ENCODE data around the gene SEPSECS.

DNA sequence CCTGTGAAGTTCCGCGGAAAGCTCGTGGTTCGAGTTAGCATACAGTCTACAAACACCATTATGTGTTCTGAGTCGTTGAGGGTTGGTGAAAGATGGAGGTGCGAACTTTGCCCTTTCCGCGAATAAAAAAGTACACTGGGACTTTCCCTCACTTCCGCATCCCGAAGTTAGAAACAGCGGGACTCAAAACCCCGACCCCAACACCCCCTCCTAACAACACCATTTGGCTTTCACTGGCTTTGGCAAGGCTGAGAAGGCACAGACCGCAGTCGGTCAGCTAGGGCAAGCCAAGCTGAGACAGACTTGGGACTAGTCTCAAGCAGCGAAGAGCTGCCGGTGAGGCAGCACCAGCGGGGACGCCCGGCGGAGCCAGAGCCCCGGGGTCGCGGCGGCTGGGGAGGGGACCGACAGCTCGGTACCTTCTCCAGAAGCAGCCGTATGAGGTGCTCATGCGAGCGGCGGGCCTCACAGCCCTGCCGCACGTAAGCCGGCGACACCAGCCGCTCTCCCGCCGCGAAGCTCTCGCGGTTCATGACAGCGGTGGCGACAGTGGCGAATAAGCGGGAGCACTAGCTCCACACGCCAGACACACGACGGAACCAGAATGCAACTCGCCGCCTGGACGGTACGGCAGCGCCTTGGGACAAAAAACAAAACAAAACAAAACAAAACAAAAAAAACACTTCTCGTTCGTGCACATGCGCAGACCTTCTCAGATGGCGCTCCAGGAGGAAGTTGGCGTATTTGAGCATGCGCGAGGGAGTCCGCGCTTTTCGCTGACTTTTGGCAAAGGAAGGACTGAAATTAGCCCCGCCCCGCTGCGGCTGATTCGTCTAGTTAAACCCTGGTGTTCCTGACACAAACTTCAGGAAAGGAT is at the start of gene SEPSECS:
- TF ChIP-seq ZNF354C (tag by site-specific recombination; IDR thresholded peaks at IDR 0.05; ENCODE audit: borderline replicate concordance, low read depth) (no peak), ZNF146 (tag by site-specific recombination; IDR thresholded peaks at IDR 0.05) (no peak), ZNF184 (tag by site-specific recombination; IDR thresholded peaks at IDR 0.05) (no peak), ZNF677 (tag by site-specific recombination; IDR thresholded peaks at IDR 0.05) (no peak), ZBTB8A (tag by site-specific recombination; IDR thresholded peaks at IDR 0.05) (no peak), ZNF24 (tag by site-specific recombination; IDR thresholded peaks at IDR 0.05) (no peak), ZNF596 (tag by site-specific recombination; IDR thresholded peaks at IDR 0.05) (no peak), ZNF623 (tag by site-specific recombination; IDR thresholded peaks at IDR 0.05) (no peak), ZNF175 (tag by site-specific recombination; IDR thresholded peaks at IDR 0.05) (no peak), ZNF701 (tag by site-specific recombination; IDR thresholded peaks at IDR 0.05) (no peak), ZBTB7A (tag by site-specific recombination; IDR thresholded peaks at IDR 0.05; ENCODE audit: low read depth) (no peak)
- TF ChIP-seq, protein P1, sequence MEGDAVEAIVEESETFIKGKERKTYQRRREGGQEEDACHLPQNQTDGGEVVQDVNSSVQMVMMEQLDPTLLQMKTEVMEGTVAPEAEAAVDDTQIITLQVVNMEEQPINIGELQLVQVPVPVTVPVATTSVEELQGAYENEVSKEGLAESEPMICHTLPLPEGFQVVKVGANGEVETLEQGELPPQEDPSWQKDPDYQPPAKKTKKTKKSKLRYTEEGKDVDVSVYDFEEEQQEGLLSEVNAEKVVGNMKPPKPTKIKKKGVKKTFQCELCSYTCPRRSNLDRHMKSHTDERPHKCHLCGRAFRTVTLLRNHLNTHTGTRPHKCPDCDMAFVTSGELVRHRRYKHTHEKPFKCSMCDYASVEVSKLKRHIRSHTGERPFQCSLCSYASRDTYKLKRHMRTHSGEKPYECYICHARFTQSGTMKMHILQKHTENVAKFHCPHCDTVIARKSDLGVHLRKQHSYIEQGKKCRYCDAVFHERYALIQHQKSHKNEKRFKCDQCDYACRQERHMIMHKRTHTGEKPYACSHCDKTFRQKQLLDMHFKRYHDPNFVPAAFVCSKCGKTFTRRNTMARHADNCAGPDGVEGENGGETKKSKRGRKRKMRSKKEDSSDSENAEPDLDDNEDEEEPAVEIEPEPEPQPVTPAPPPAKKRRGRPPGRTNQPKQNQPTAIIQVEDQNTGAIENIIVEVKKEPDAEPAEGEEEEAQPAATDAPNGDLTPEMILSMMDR (tag by site-specific recombination; IDR thresholded peaks at IDR 0.05) = no peak; the same call in 1 of the 2 replicates
